ENCODE measurements around the gene PRTFDC1.

The PRTFDC1 gene

DNA sequence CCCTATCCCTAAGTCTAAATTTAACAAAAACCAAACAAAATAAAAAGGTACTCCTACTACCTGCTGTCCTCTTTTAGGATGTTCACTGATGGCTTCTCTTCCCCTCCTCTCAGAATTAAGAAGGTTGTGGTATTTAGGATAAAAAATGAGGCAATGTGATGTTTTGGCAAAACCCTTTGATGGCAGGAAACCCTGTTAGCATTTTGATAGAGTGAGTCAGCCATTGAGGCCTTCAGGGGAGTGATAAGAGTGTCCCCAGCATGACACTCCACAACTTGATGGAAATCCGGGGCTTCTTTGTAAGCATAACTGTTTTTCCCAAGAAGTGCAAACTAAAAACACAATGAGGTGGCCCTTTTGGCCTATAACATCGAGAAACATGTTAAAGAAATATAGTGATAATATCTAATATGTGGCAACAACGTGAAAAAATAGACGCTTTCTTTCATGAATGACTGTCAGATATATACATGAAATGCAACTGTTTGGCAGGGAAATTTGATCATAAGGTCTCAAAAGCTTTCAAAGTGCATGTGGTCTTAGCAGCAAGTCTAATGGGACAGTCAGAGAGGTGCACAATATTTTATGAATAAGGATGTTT is 55.0 kb downstream of the PRTFDC1 start:
- H3K9me3 ChIP-seq (ENCODE audit: control insufficient read depth, insufficient read depth, low read length): no peaks in the 10 kb centered on the region
- no peaks in the 10 kb centered on the region for H3K36me3 ChIP-seq (ENCODE audit: control insufficient read depth, insufficient read depth, low read length)
- no peak overlapping the region for H3K4me3 ChIP-seq (ENCODE audit: low read depth, low read length)
- H3K27me3 ChIP-seq (ENCODE audit: control insufficient read depth, insufficient read depth, low read length): no peaks in the 10 kb centered on the region
- no peak overlapping the region for H3K9ac ChIP-seq (ENCODE audit: low read depth, low read length)
- no peaks in the 10 kb centered on the region for H3K4me1 ChIP-seq (ENCODE audit: control insufficient read depth, insufficient read depth, low read length)

DNA sequence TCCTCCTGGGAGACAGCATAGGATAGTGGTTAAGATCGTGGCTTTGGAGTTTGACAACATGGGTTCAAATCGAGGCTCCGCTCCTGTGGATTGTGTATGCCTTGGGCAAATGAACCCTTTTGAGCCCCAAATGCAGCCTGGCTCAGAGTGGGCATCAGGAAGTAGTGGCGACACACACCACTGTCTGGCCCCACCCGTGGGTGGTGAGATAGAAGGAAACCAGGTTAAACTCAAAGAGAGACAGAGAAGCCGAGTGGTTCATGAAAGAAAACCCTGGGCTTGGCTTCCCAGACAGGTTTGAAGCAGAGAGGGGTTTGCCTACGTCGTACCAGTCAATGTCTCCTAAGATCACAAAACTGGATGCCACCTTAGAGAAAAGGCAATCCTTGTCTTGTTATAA is 57.7 kb downstream of the PRTFDC1 start:
- Histone ChIP-seq H3K9ac (ENCODE audit: low read depth, low read length) (no peak overlapping the region), H3K4me1 (ENCODE audit: control insufficient read depth, insufficient read depth, low read length) (no peaks in the 10 kb centered on the region), H3K27me3 (ENCODE audit: control insufficient read depth, insufficient read depth, low read length) (no peaks in the 10 kb centered on the region), H3K36me3 (ENCODE audit: control insufficient read depth, insufficient read depth, low read length) (no peaks in the 10 kb centered on the region), H3K9me3 (ENCODE audit: control insufficient read depth, insufficient read depth, low read length) (no peaks in the 10 kb centered on the region), H3K4me3 (ENCODE audit: low read depth, low read length) (no peak overlapping the region)

DNA sequence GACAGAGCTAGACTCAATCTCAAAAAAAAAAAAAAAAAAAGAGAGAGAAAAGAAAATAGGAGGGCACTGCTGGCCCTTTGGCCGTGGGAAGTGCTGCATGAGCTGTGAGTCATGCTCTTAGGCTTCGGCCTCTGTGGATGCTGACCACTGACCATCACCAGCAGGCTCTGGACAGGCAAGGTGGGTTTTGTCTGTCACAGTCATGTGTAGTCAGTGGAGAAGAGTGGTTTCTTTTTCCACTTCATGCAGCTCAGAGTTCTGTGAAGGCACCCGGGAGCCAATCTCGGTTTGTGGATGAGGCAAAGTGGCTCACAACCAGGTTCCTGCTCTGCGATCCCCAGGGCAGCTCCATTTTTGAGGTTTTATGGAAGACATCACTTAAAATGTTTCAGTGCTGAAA is 58.1 kb downstream of the PRTFDC1 start:
- Histone ChIP-seq H3K9ac (ENCODE audit: low read depth, low read length) (no peak overlapping the region), H3K36me3 (ENCODE audit: control insufficient read depth, insufficient read depth, low read length) (no peaks in the 10 kb centered on the region), H3K27me3 (ENCODE audit: control insufficient read depth, insufficient read depth, low read length) (no peaks in the 10 kb centered on the region), H3K4me1 (ENCODE audit: control insufficient read depth, insufficient read depth, low read length) (no peaks in the 10 kb centered on the region), H3K4me3 (ENCODE audit: low read depth, low read length) (no peak overlapping the region), H3K9me3 (ENCODE audit: control insufficient read depth, insufficient read depth, low read length) (no peaks in the 10 kb centered on the region)

DNA sequence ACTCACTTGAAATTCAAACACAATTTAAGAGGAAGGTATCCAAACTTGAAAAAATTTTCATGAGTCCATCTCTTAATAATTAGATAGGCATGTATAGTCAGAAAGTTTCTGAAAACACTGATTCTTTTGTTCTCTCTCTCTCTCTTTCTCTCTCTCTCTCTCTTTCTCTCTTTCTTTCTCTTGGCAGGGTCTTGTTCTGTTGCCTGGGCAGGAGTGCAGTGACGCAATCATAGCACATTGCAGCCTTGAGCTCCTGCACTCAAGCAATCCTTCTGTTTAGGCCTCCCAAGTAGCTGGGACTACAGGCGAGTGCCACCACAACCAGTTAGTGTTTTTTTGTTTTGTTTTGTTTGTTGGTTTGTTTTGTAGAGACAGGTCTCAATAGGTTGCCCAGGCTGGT is 59.3 kb downstream of the PRTFDC1 start:
- Histone ChIP-seq H3K9me3 (ENCODE audit: control insufficient read depth, insufficient read depth, low read length) (no peaks in the 10 kb centered on the region), H3K4me1 (ENCODE audit: control insufficient read depth, insufficient read depth, low read length) (no peaks in the 10 kb centered on the region), H3K27me3 (ENCODE audit: control insufficient read depth, insufficient read depth, low read length) (no peaks in the 10 kb centered on the region)

DNA sequence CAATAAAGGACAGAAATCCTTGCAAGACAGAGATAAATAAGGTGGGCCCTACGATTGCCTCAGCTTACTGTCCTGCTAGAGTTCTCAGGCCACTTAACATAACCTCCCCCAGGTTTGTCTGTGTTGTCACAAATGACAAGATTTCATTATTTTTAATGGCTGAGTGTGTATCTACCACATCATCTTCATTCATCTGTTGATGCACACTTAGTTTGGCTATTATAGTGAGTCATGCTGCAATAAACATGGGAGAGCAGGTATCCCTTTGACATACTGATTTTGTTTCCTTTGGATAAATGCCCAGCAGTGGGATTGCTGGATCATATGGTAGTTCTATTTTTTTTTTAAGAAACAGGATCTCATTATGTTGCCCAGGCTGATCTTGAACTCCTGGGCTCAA is 60.6 kb downstream of the PRTFDC1 start:
- Histone ChIP-seq H3K27me3 (ENCODE audit: control insufficient read depth, insufficient read depth, low read length) (no peaks in the 10 kb centered on the region), H3K36me3 (ENCODE audit: control insufficient read depth, insufficient read depth, low read length) (no peaks in the 10 kb centered on the region), H3K4me3 (ENCODE audit: low read depth, low read length) (no peak overlapping the region), H3K9ac (ENCODE audit: low read depth, low read length) (no peak overlapping the region), H3K4me1 (ENCODE audit: control insufficient read depth, insufficient read depth, low read length) (no peaks in the 10 kb centered on the region), H3K9me3 (ENCODE audit: control insufficient read depth, insufficient read depth, low read length) (no peaks in the 10 kb centered on the region)

More for the DNA sequence above, 59.3 kb downstream of the PRTFDC1 start:
- H3K9ac ChIP-seq (ENCODE audit: low read depth, low read length): no peak overlapping the region
- no peak overlapping the region for H3K4me3 ChIP-seq (ENCODE audit: low read depth, low read length)
- H3K36me3 ChIP-seq (ENCODE audit: control insufficient read depth, insufficient read depth, low read length): no peaks in the 10 kb centered on the region

DNA sequence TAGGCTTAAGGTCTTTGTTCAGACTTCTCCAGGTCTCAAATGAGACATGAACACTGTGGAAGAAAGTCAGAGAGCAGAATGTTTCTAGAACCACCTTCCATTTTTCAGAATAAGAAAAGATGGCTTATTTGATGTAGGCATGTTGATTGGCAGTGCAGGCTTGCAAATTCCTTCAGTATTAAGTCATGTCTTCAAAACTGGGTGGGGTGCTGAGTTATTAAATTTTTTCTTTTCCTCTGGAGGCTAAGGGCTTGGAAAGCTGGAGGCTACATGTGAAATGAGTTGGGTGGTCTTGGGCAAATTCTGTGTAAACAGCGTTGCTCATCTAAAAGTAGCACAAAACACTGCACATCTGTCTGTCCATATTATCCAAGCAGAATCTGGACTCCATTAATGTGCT is 62.8 kb downstream of the PRTFDC1 start:
- Histone ChIP-seq H3K27me3 (ENCODE audit: control insufficient read depth, insufficient read depth, low read length) (no peaks in the 10 kb centered on the region), H3K9me3 (ENCODE audit: control insufficient read depth, insufficient read depth, low read length) (no peaks in the 10 kb centered on the region), H3K36me3 (ENCODE audit: control insufficient read depth, insufficient read depth, low read length) (no peaks in the 10 kb centered on the region), H3K9ac (ENCODE audit: low read depth, low read length) (no peak overlapping the region), H3K4me3 (ENCODE audit: low read depth, low read length) (no peak overlapping the region), H3K4me1 (ENCODE audit: control insufficient read depth, insufficient read depth, low read length) (no peaks in the 10 kb centered on the region)

DNA sequence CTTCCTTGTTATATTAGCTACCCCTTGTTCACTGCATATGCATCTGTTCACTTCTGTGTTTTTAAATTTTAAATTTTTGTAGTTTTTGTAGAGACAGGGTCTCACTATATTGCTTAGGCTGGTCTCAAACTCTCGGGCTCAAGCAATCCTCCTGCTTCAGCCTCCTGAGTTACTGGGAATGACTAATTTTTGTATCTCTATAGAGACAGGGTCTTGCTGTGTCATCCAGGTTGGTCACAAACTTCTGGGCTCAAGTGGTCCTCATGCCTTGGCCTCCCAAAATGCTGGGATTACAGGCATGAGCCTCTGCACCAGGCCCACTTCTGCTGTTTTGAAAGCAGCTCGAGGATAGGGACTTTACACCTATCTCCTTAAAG is 64.6 kb downstream of the PRTFDC1 start:
- Histone ChIP-seq H3K9me3 (ENCODE audit: control insufficient read depth, insufficient read depth, low read length) (no peaks in the 10 kb centered on the region), H3K9ac (ENCODE audit: low read depth, low read length) (no peak overlapping the region), H3K4me3 (ENCODE audit: low read depth, low read length) (no peak overlapping the region), H3K36me3 (ENCODE audit: control insufficient read depth, insufficient read depth, low read length) (no peaks in the 10 kb centered on the region), H3K4me1 (ENCODE audit: control insufficient read depth, insufficient read depth, low read length) (peaks cover 3% of the 10 kb centered on the region), H3K27me3 (ENCODE audit: control insufficient read depth, insufficient read depth, low read length) (no peaks in the 10 kb centered on the region)

DNA sequence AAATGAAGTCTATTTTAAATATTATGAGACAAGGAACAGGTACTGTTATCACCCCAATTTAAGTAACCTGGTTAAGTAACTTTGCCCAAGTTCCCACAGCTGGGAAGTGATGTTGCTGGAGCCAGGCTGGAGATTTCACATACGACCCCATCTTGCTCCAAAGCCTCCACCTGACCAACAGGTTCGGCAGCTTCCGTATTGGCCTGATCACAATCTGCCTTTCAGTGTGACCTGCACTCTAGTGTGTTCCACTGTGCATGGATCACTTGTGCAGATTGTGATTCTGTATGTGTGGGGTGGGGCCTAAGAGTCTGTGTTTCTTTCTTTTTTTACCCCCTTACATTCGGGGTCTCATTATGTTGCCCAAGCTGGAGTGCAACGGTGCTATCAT is 66.1 kb downstream of the PRTFDC1 start:
- H3K9me3 ChIP-seq (ENCODE audit: control insufficient read depth, insufficient read depth, low read length): no peaks in the 10 kb centered on the region
- H3K36me3 ChIP-seq (ENCODE audit: control insufficient read depth, insufficient read depth, low read length): no peaks in the 10 kb centered on the region
- peaks cover 3% of the 10 kb centered on the region for H3K4me1 ChIP-seq (ENCODE audit: control insufficient read depth, insufficient read depth, low read length)
- no peak overlapping the region for H3K4me3 ChIP-seq (ENCODE audit: low read depth, low read length)
- no peak overlapping the region for H3K9ac ChIP-seq (ENCODE audit: low read depth, low read length)
- H3K27me3 ChIP-seq (ENCODE audit: control insufficient read depth, insufficient read depth, low read length): no peaks in the 10 kb centered on the region

DNA sequence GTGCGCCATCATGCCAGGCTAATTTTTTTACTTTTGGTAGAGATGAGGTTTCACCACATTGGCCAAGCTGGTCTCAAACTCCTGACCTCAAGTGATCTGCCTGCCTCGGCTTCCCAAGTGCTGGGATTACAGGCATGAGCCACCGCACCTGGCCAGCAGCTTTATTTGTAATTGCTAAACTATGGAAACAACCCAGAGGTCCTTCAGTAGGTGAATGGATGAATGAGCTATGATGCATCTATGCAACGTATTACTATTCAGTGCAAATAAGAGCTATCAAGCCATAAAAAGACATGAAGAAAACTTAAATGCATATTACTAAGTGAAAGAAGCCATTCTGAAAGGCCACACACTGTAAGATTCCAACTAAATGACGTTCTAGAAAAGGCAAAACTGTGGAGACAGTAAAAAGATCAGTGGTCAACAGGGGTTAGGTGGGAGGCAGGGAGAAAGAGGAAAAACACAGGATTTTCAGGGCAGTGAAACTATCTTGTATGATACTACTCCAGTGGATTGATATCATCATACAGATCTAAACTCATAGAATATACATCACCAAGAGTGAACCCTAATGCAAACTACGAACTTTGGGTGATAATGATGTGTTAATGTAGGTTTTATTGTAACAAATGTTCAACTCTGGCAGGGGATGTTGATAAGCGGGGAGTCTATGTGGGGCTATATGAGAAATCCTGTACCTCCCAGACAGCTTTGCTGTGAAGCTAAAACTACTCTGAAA is 66.7 kb downstream of the PRTFDC1 start:
- Histone ChIP-seq H3K4me3 (ENCODE audit: low read depth, low read length) (no peak overlapping the region), H3K27me3 (ENCODE audit: control insufficient read depth, insufficient read depth, low read length) (no peaks in the 10 kb centered on the region), H3K9ac (ENCODE audit: low read depth, low read length) (no peak overlapping the region), H3K36me3 (ENCODE audit: control insufficient read depth, insufficient read depth, low read length) (no peaks in the 10 kb centered on the region), H3K9me3 (ENCODE audit: control insufficient read depth, insufficient read depth, low read length) (no peaks in the 10 kb centered on the region), H3K4me1 (ENCODE audit: control insufficient read depth, insufficient read depth, low read length) (peaks cover 3% of the 10 kb centered on the region)

DNA sequence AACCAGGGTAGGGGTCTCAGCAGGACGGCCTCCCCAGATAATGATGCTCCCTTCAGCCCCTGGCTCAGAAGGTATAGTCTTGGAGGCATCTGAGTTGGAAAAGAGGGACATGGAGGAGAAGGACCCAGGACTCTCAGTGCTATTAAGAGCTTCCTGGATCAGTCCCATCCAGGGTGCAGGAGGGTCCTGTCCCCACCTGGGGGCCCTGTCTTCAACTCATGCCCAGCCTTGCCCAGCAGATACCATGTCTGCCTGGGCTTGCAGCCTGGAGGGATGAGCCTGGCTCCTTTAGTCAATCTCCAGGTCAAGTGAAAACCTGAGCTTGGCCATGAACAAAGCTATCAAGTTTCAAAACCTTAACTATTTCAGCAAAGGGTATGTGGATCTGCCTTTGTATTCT is 67.6 kb downstream of the PRTFDC1 start:
- H3K9ac ChIP-seq (ENCODE audit: low read depth, low read length): no peak overlapping the region
- peaks cover 3% of the 10 kb centered on the region for H3K4me1 ChIP-seq (ENCODE audit: control insufficient read depth, insufficient read depth, low read length)
- no peaks in the 10 kb centered on the region for H3K9me3 ChIP-seq (ENCODE audit: control insufficient read depth, insufficient read depth, low read length)
- no peaks in the 10 kb centered on the region for H3K27me3 ChIP-seq (ENCODE audit: control insufficient read depth, insufficient read depth, low read length)
- H3K36me3 ChIP-seq (ENCODE audit: control insufficient read depth, insufficient read depth, low read length): no peaks in the 10 kb centered on the region
- H3K4me3 ChIP-seq (ENCODE audit: low read depth, low read length): no peak overlapping the region

DNA sequence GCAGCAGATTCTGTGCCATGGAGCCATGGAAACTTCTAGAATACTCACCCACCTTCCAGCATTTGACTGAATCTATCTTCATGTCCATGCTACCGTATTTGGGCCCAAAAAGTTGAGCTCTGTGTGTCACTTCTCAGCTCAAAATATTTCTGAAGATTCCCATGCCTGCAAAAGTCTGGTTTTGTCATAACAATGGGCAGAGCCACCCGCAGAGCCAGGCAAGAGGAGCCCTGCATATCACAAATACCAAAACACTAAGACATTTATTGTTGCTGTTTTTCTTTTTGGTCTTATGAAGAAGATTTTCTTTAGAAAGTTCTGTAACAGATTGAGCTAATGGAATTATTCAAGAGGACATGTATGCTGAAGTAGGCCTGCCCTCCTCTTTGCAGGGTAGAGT is 68.1 kb downstream of the PRTFDC1 start:
- H3K4me3 ChIP-seq (ENCODE audit: low read depth, low read length): no peak overlapping the region
- no peaks in the 10 kb centered on the region for H3K27me3 ChIP-seq (ENCODE audit: control insufficient read depth, insufficient read depth, low read length)
- no peak overlapping the region for H3K9ac ChIP-seq (ENCODE audit: low read depth, low read length)
- H3K4me1 ChIP-seq (ENCODE audit: control insufficient read depth, insufficient read depth, low read length): peaks cover 3% of the 10 kb centered on the region
- no peaks in the 10 kb centered on the region for H3K9me3 ChIP-seq (ENCODE audit: control insufficient read depth, insufficient read depth, low read length)
- no peaks in the 10 kb centered on the region for H3K36me3 ChIP-seq (ENCODE audit: control insufficient read depth, insufficient read depth, low read length)

DNA sequence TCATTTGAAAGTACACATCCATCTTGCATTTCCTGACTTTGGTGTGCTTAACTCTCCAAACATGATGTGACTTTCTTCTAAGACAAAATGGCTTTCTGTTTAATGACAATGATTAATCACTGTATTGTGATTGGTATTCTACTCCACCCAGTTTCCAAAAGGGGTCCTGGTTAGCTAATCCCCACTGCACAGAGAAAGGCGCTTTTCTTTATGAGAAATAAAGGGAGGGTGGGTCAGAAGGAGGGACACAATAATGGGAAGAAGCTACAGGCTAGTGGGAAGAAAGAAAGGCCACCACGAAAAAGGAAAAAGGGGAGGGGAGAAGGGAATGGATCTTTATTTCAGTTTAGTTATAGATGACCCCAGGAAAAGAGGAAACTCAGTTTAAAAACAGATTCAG is 69.2 kb downstream of the PRTFDC1 start:
- H3K9ac ChIP-seq (ENCODE audit: low read depth, low read length): no peak overlapping the region
- H3K4me1 ChIP-seq (ENCODE audit: control insufficient read depth, insufficient read depth, low read length): peaks cover 3% of the 10 kb centered on the region
- H3K36me3 ChIP-seq (ENCODE audit: control insufficient read depth, insufficient read depth, low read length): no peaks in the 10 kb centered on the region
- H3K4me3 ChIP-seq (ENCODE audit: low read depth, low read length): no peak overlapping the region
- H3K9me3 ChIP-seq (ENCODE audit: control insufficient read depth, insufficient read depth, low read length): no peaks in the 10 kb centered on the region
- H3K27me3 ChIP-seq (ENCODE audit: control insufficient read depth, insufficient read depth, low read length): no peaks in the 10 kb centered on the region

Data from iPS-15b (cell line).